ENCODE measurements around the gene PEPD. TPM values are rescaled to one million over a fixed set of nuclear protein-coding genes. Genes with fewer than 3 reads are reported as not detected.
A peak's percentile ranks its signal among the peaks of the same experiment; 100 is the strongest.

The PEPD gene
- total RNA-seq, 2 donors from 2014 or later, result 52.2 to 67.9 TPM

GRCh38 chr19:33419788-33420130 lies 101.8 kb downstream of the PEPD start:
- Mint-ChIP-seq H3K27ac (no peak overlapping the region), H3K4me3 (no peak overlapping the region), H3K27me3 (ENCODE audit: insufficient read depth) (no peaks in the 10 kb centered on the region), H3K4me1 (no peaks in the 10 kb centered on the region), H3K36me3 (ENCODE audit: low read depth) (peaks cover 7% of the 10 kb centered on the region), H3K9me3 (no peaks in the 10 kb centered on the region)
- Histone ChIP-seq H3K4me3 (ENCODE audit: low read length) (no peak overlapping the region), H3K4me1 (ENCODE audit: control insufficient read depth, insufficient read depth, low read length) (no peaks in the 10 kb centered on the region), H3K9ac (ENCODE audit: extremely low read depth, low read length, poor library complexity, severe bottlenecking) (no peak overlapping the region), H3K27ac (ENCODE audit: low read depth, low read length) (no peak overlapping the region), H3K36me3 (ENCODE audit: control insufficient read depth, insufficient read depth, low read length) (no peaks in the 10 kb centered on the region), H3K27me3 (ENCODE audit: control insufficient read depth, insufficient read depth, low read length, poor library complexity, severe bottlenecking) (no peaks in the 10 kb centered on the region), H3K9me3 (ENCODE audit: control insufficient read depth, low read length) (no peaks in the 10 kb centered on the region)
- 34% methylated on average over 6 of the region's 6 CpGs; no CpG with 5 or more reads in 1 of the 2 experiments for WGBS, 2 experiments (ENCODE audit: insufficient coverage in 1 of 2, insufficient read length in 1 of 2)
- peak; percentile 92 for DNase-seq
- TF ChIP-seq CTCF (conservative IDR thresholded peaks at IDR 0.05), result no peak

GRCh38 chr19:33418871-33419787 lies 102.5 kb downstream of the PEPD start:
- Mint-ChIP-seq H3K9me3 (no peaks in the 10 kb centered on the region), H3K4me3 (no peak overlapping the region), H3K4me1 (no peaks in the 10 kb centered on the region), H3K27me3 (ENCODE audit: insufficient read depth) (no peaks in the 10 kb centered on the region), H3K27ac (no peak overlapping the region), H3K36me3 (ENCODE audit: low read depth) (peaks cover under 1% of the 10 kb centered on the region)
- H3K9me3 ChIP-seq (ENCODE audit: control insufficient read depth, low read length), result no peaks in the 10 kb centered on the region
- WGBS, 2 experiments (ENCODE audit: insufficient coverage in 1 of 2, insufficient read length in 1 of 2), result 89% methylated on average over 15 to 20 of the region's 20 CpGs
- H3K27ac ChIP-seq (ENCODE audit: low read depth, low read length), result no peak overlapping the region
- no peak overlapping the region for H3K4me3 ChIP-seq (ENCODE audit: low read length)
- DNase-seq, result no peak
- no peak overlapping the region for H3K9ac ChIP-seq (ENCODE audit: extremely low read depth, low read length, poor library complexity, severe bottlenecking)
- no peaks in the 10 kb centered on the region for H3K36me3 ChIP-seq (ENCODE audit: control insufficient read depth, insufficient read depth, low read length)
- H3K27me3 ChIP-seq (ENCODE audit: control insufficient read depth, insufficient read depth, low read length, poor library complexity, severe bottlenecking), result no peaks in the 10 kb centered on the region
- no peaks in the 10 kb centered on the region for H3K4me1 ChIP-seq (ENCODE audit: control insufficient read depth, insufficient read depth, low read length)
- TF ChIP-seq CTCF (conservative IDR thresholded peaks at IDR 0.05), result no peak

GRCh38 chr19:33418461-33418860 lies 103.1 kb downstream of the PEPD start:
- H3K27ac Mint-ChIP-seq, result no peak overlapping the region
- Histone ChIP-seq H3K36me3 (ENCODE audit: control insufficient read depth, insufficient read depth, low read length) (no peaks in the 10 kb centered on the region), H3K4me1 (ENCODE audit: control insufficient read depth, insufficient read depth, low read length) (no peaks in the 10 kb centered on the region), H3K4me3 (ENCODE audit: low read length) (no peak overlapping the region), H3K9ac (ENCODE audit: extremely low read depth, low read length, poor library complexity, severe bottlenecking) (no peak overlapping the region), H3K9me3 (ENCODE audit: control insufficient read depth, low read length) (no peaks in the 10 kb centered on the region), H3K27ac (ENCODE audit: low read depth, low read length) (no peak overlapping the region), H3K27me3 (ENCODE audit: control insufficient read depth, insufficient read depth, low read length, poor library complexity, severe bottlenecking) (no peaks in the 10 kb centered on the region)
- no peak for DNase-seq
- no peaks in the 10 kb centered on the region for H3K36me3 Mint-ChIP-seq (ENCODE audit: low read depth)
- no peaks in the 10 kb centered on the region for H3K9me3 Mint-ChIP-seq
- 89 to 92% methylated on average over 4 to 12 of the region's 12 CpGs for WGBS, 2 experiments (ENCODE audit: insufficient coverage in 1 of 2, insufficient read length in 1 of 2)
- no peaks in the 10 kb centered on the region for H3K27me3 Mint-ChIP-seq (ENCODE audit: insufficient read depth)
- no peak overlapping the region for H3K4me3 Mint-ChIP-seq
- TF ChIP-seq CTCF (conservative IDR thresholded peaks at IDR 0.05), result no peak
- no peaks in the 10 kb centered on the region for H3K4me1 Mint-ChIP-seq

Measured in endodermal cell (in vitro differentiated cells).